OCI-LY3 (cell line): ENCODE data around the gene ZNF438.

Source experiments
- EZH2phosphoT487 ChIP-seq: fragments of 200-600 bp; shearing (Covaris generic); IDR thresholded peaks from 2 replicates; pipeline ENCODE4 v1.6.1; 2018; ENCODE audit warnings: antibody characterized with exemption, mixed run types, low read depth
- TF ChIP-seq, protein P1 (sequence below): fragments of 200-600, 300-600 bp; sonication (generic); IDR thresholded peaks from 2 replicates; pipeline ENCODE4 v1.5.1; 2014; ENCODE audit warnings: antibody characterized with exemption, low read length, low read depth

DNA sequence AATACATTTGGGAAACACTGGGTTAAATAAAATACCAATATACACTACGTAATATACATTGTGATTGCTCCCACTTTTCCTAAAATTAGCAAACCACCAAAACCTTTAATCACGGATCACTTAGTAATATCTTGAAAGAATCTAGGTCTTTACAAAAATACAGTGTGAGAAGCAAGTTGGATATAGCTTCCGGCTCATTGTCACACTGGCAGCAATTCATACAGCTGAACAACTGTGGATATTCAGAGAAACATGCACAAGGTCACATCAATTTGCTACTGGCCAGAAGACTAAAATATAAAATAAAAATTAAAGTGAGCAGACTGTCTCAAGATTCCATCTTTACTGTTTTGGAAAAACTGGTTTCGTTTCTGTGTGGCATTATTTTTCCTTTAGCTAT lies 69.1 kb downstream of the ZNF438 start:
- TF ChIP-seq, protein P1, sequence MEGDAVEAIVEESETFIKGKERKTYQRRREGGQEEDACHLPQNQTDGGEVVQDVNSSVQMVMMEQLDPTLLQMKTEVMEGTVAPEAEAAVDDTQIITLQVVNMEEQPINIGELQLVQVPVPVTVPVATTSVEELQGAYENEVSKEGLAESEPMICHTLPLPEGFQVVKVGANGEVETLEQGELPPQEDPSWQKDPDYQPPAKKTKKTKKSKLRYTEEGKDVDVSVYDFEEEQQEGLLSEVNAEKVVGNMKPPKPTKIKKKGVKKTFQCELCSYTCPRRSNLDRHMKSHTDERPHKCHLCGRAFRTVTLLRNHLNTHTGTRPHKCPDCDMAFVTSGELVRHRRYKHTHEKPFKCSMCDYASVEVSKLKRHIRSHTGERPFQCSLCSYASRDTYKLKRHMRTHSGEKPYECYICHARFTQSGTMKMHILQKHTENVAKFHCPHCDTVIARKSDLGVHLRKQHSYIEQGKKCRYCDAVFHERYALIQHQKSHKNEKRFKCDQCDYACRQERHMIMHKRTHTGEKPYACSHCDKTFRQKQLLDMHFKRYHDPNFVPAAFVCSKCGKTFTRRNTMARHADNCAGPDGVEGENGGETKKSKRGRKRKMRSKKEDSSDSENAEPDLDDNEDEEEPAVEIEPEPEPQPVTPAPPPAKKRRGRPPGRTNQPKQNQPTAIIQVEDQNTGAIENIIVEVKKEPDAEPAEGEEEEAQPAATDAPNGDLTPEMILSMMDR, result no peak
- TF ChIP-seq EZH2phosphoT487, result no peak
